Transverse colon (tissue), 4 donors: ENCODE results near the gene HELZ. TPM values are rescaled to one million over a fixed set of nuclear protein-coding genes. Genes with fewer than 3 reads are reported as not detected.
"Not testable (repeated sequence)": the region's sequence is repeated elsewhere in the genome, so short reads cannot be mapped to it uniquely, and the experiment has no call there.

Experiments used
- DNase-seq: peaks from one replicate; pipeline ENCODE4 v3.0.0-alpha.2; 2019
- H3K27ac ChIP-seq, 4 donors: fragments of 200-600 bp; sonication (generic); 2 replicates each; pipeline ENCODE4 v1.5.1; 2016 to 2018; ENCODE audit warnings: inconsistent platforms in 4 of 4
- H3K27me3 ChIP-seq: fragments of 200-600 bp; sonication (generic); 2 replicates; pipeline ENCODE4 v1.5.1; 2017; ENCODE audit warnings: inconsistent platforms
- H3K36me3 ChIP-seq, 4 donors: fragments of 200-600 bp; sonication (generic); 2 replicates each; pipeline ENCODE4 v1.5.1; 2017 to 2019; ENCODE audit warnings: inconsistent platforms in 4 of 4
- H3K4me1 ChIP-seq, 4 donors: fragments of 200-600 bp; sonication (generic); 2 replicates each; pipeline ENCODE4 v1.5.1; 2017 to 2020; ENCODE audit warnings: inconsistent platforms in 4 of 4
- H3K4me3 ChIP-seq, 4 donors: fragments of 200-600 bp; sonication (generic); 1 replicate in 1 of 4; 2 replicates in 3 of 4; pipeline versions ENCODE4 v1.5.1 to v1.6.1; 2017 to 2019; ENCODE audit warnings: inconsistent platforms in 4 of 4
- H3K9me3 ChIP-seq, 2 donors: fragments of 200-600 bp; sonication (generic); 2 replicates each; pipeline ENCODE4 v1.5.1; 2017 to 2019; ENCODE audit warnings: inconsistent platforms in 2 of 2
- CTCF ChIP-seq, 5 experiments: fragments of 200-600 bp in 3 of 5; fragments of 450-650 bp in 2 of 5; sonication (generic) in 3 of 5; IDR thresholded peaks; 1 replicate in 2 of 5; 2 replicates in 3 of 5; pipeline ENCODE4 v1.5.1; 2016 to 2017; ENCODE audit warnings: antibody characterized with exemption in 5 of 5, inconsistent platforms in 3 of 5, mild to moderate bottlenecking in 2 of 5, moderate library complexity in 1 of 5
- EP300 ChIP-seq: sonication (generic); formaldehyde crosslinking; IDR thresholded peaks from one replicate; pipeline ENCODE4 v1.6.1; 2017; ENCODE audit warnings: antibody characterized with exemption, low read depth
- POLR2A ChIP-seq: fragments of 450-650 bp; IDR thresholded peaks from one replicate; pipeline ENCODE4 v1.6.1; 2016; ENCODE audit warnings: antibody characterized with exemption, mild to moderate bottlenecking, moderate library complexity
- POLR2AphosphoS5 ChIP-seq, 3 donors: sonication (generic); formaldehyde crosslinking; IDR thresholded peaks; one replicate each; pipeline ENCODE4 v1.6.1; 2016; ENCODE audit warnings: antibody characterized with exemption in 3 of 3
- WGBS, 2 donors: methylation state at CpG; one replicate each; pipeline ENCODE4 v1.1.5; 2018; ENCODE audit warnings: low coverage in 1 of 2; 5-methylcytosine and 5-hydroxymethylcytosine counted together
- in situ Hi-C, 4 donors: fragments of 200-750 bp; cut with MboI; loops; one replicate each; pipeline versions ENCODE4 v1.15.0 to v1.15.1; 2017; ENCODE audit warnings: low sequenced_read_pairs in 3 of 4, low pct_ligation_motif_present in 1 of 4, low pct_unique_long_range_greater_than_20kb in 1 of 4
- intact Hi-C: fragments of 100-400 bp; cut with DNase I; formaldehyde crosslinking; loops from one replicate; pipeline ENCODE4 v1.15.1; 2023; ENCODE audit warnings: low total_unique reads
- total RNA-seq, 4 donors: library from RNA; depleted of rRNA; stranded (reverse); fragments of >200 nt; gene quantifications; one replicate each; pipeline ENCODE4 v1.1.0, GENCODE V29; 2016

Gene HELZ
- total RNA-seq, 4 donors from 2014 or later, result 31.8 to 126 (median 56.0) TPM

GRCh38 chr17:67098006-67098405 lies 147.0 kb downstream of the HELZ start:
- intact Hi-C loops, result no loop called here

GRCh38 chr17:67096609-67097008 lies 148.4 kb downstream of the HELZ start:
- no peaks in the 10 kb centered on the region for H3K4me1 ChIP-seq
- H3K36me3 ChIP-seq, result no peaks in the 10 kb centered on the region
- no peak overlapping the region for H3K27ac ChIP-seq
- no peak for TF ChIP-seq CTCF (IDR thresholded peaks at IDR 0.05)
- TF ChIP-seq POLR2AphosphoS5 (IDR thresholded peaks at IDR 0.05), result no peak
- no peak for TF ChIP-seq POLR2A
- no peak for TF ChIP-seq EP300
- H3K27me3 ChIP-seq, result no peaks in the 10 kb centered on the region
- no peak for DNase-seq
- 100% methylated on average over 1 of the region's 1 CpG for WGBS, 2 donors
- intact Hi-C loops (no loop called here), in situ Hi-C loops (no loop called here)
- H3K4me3 ChIP-seq, result no peak overlapping the region
- H3K9me3 ChIP-seq, result no peaks in the 10 kb centered on the region

More at GRCh38 chr17:67098006-67098405, 147.0 kb downstream of the HELZ start:
- TF ChIP-seq EP300 (no peak), POLR2A (no peak), CTCF (IDR thresholded peaks at IDR 0.05) (no peak), POLR2AphosphoS5 (IDR thresholded peaks at IDR 0.05) (no peak)
- H3K9me3 ChIP-seq, result no peaks in the 10 kb centered on the region
- H3K36me3 ChIP-seq, result no peaks in the 10 kb centered on the region
- no peak for DNase-seq
- 100% methylated on average over 1 of the region's 1 CpG for WGBS, 2 donors
- no peak overlapping the region for H3K27ac ChIP-seq
- no peaks in the 10 kb centered on the region for H3K27me3 ChIP-seq
- H3K4me3 ChIP-seq, result no peak overlapping the region
- in situ Hi-C loops, result no loop called here
- H3K4me1 ChIP-seq, result peaks cover 0 to 10% (median 3%) of the 10 kb centered on the region in 4 donors

- no peaks in the 10 kb centered on the region for H3K36me3 ChIP-seq
- TF ChIP-seq POLR2AphosphoS5 (IDR thresholded peaks at IDR 0.05) (no peak), EP300 (no peak), CTCF (IDR thresholded peaks at IDR 0.05) (no peak), POLR2A (no peak)
- DNase-seq, result no peak
- WGBS, 2 donors, result 100% methylated on average over 1 of the region's 1 CpG; no CpG with 5 or more reads in 1 of the 2 donors
- H3K27me3 ChIP-seq, result no peaks in the 10 kb centered on the region
- no peak overlapping the region for H3K4me3 ChIP-seq
- H3K27ac ChIP-seq, result no peak overlapping the region
- no peaks in the 10 kb centered on the region for H3K4me1 ChIP-seq
- intact Hi-C loops (no loop called here), in situ Hi-C loops (no loop called here)
- H3K9me3 ChIP-seq, result no peaks in the 10 kb centered on the region
Measured at GRCh38 chr17:67095803-67096202, 149.2 kb downstream of the HELZ start.

GRCh38 chr17:67095291-67095690 lies 149.7 kb downstream of the HELZ start:
- in situ Hi-C loops, H3K9me3 ChIP-seq, H3K4me1 ChIP-seq, H3K4me3 ChIP-seq, H3K27ac ChIP-seq, DNase-seq, H3K27me3 ChIP-seq, intact Hi-C loops, H3K36me3 ChIP-seq: not testable (repeated sequence)
- 83 to 86% methylated on average over 1 of the region's 1 CpG for WGBS, 2 donors

- DNase-seq, result no peak
- WGBS, 2 donors, result 91 to 92% methylated on average over 2 of the region's 2 CpGs
- no peaks in the 10 kb centered on the region for H3K4me1 ChIP-seq
- in situ Hi-C loops (no loop called here), intact Hi-C loops (no loop called here)
- H3K27me3 ChIP-seq, result no peaks in the 10 kb centered on the region
- H3K4me3 ChIP-seq, result no peak overlapping the region
- no peak for TF ChIP-seq POLR2AphosphoS5 (IDR thresholded peaks at IDR 0.05)
- TF ChIP-seq CTCF (IDR thresholded peaks at IDR 0.05), result no peak
- TF ChIP-seq EP300, result no peak
- TF ChIP-seq POLR2A, result no peak
- H3K9me3 ChIP-seq, result no peaks in the 10 kb centered on the region
- H3K27ac ChIP-seq, result no peak overlapping the region
- H3K36me3 ChIP-seq, result peaks cover 0 to 10% (median 0%) of the 10 kb centered on the region in 4 donors
Measured at GRCh38 chr17:67093348-67093747, 151.6 kb downstream of the HELZ start.

GRCh38 chr17:67092710-67093109 lies 152.3 kb downstream of the HELZ start:
- in situ Hi-C loops, H3K27me3 ChIP-seq, intact Hi-C loops, H3K27ac ChIP-seq, H3K4me3 ChIP-seq, DNase-seq, H3K4me1 ChIP-seq, H3K9me3 ChIP-seq: not testable (repeated sequence)
- H3K36me3 ChIP-seq, result peaks cover 0 to 10% (median 0%) of the 10 kb centered on the region in 4 donors
- 90 to 94% methylated on average over 2 to 7 of the region's 7 CpGs for WGBS, 2 donors
